GM21381 (cell line): ENCODE data around the gene VWA1.
"Not testable (repeated sequence)": the region's sequence is repeated elsewhere in the genome, so short reads cannot be mapped to it uniquely, and the experiment has no call there.

ENCODE experiments used
- ATAC-seq: cut with Tn5 transposase; IDR thresholded peaks from one replicate; pipeline ENCODE4 v1.9.1; 2021; ENCODE audit warnings: mild to moderate bottlenecking, moderate library complexity; ENCODE audit not compliant: unreplicated experiment

The VWA1 gene

GRCh38 chr1:1402901-1403392 lies 32.5 kb upstream of the VWA1 start:
- ATAC-seq = not testable (repeated sequence)

- no peak for ATAC-seq
These were observed 31.8 kb upstream of the VWA1 start for GRCh38 chr1:1403653-1404052.

GRCh38 chr1:1406101-1406820 lies 29.2 kb upstream of the VWA1 start:
- no peak for ATAC-seq

GRCh38 chr1:1406821-1407635 lies 28.5 kb upstream of the VWA1 start, which contains the start of gene MRPL20:
MRPL20 (minus strand) TSS chr1:1407293; CDS start chr1:1407217, 76 bp downstream.
- ATAC-seq = peak; percentile 96

GRCh38 chr1:1407636-1408318 lies 27.7 kb upstream of the VWA1 start:
- ATAC-seq = peak; percentile 24

GRCh38 chr1:1410238-1410637 lies 25.3 kb upstream of the VWA1 start:
- ATAC-seq = not testable (repeated sequence)

- no peak for ATAC-seq
These were observed 23.9 kb upstream of the VWA1 start for GRCh38 chr1:1411626-1412025.

- ATAC-seq = not testable (repeated sequence)
These were observed 23.1 kb upstream of the VWA1 start for GRCh38 chr1:1412311-1412902.

- ATAC-seq = no peak
These were observed 19.7 kb upstream of the VWA1 start for GRCh38 chr1:1415751-1416150.

GRCh38 chr1:1417396-1417795 lies 18.1 kb upstream of the VWA1 start:
- ATAC-seq = not testable (repeated sequence)

GRCh38 chr1:1417825-1418463 lies 17.5 kb upstream of the VWA1 start:
- ATAC-seq = not testable (repeated sequence)

GRCh38 chr1:1418464-1419362 lies 16.8 kb upstream of the VWA1 start:
- ATAC-seq = no peak

GRCh38 chr1:1419363-1419812 lies 16.1 kb upstream of the VWA1 start:
- no peak for ATAC-seq

GRCh38 chr1:1419813-1420653 lies 15.5 kb upstream of the VWA1 start:
- no peak for ATAC-seq

- ATAC-seq = no peak
These were observed 14.8 kb upstream of the VWA1 start for GRCh38 chr1:1420654-1421141.

GRCh38 chr1:1421147-1421906 lies 14.2 kb upstream of the VWA1 start, which contains the start of gene ANKRD65:
ANKRD65 (minus strand) TSS chr1:1421276; CDS start chr1:1421005, 271 bp downstream.
- no peak for ATAC-seq

GRCh38 chr1:1421907-1422464 lies 13.5 kb upstream of the VWA1 start:
- ATAC-seq = no peak
